OCI-LY7 (cell line): ENCODE results near the gene PLCL2. TPM values are rescaled to one million over a fixed set of nuclear protein-coding genes. Genes with fewer than 3 reads are reported as not detected.

Experiments
- BruUV-seq: library from RNA; stranded (reverse); fragments of 400-500 nt; replicated peaks from 2 replicates; lab custom pipeline; 2021; lab: Mats Ljungman, UMichigan
- CTCF ChIA-PET: fragments of 300-600 bp; sonication (Branson Sonifier 250); formaldehyde crosslinking; loops from one replicate; lab custom pipeline; 2022; ENCODE audit warnings: antibody characterized with exemption; ENCODE audit not compliant: unreplicated experiment; lab: Charles Lee
- POLR2A ChIA-PET: fragments of 300-600 bp; sonication (Branson Sonifier 250); formaldehyde crosslinking; loops from one replicate; lab custom pipeline; 2022; ENCODE audit warnings: antibody characterized with exemption; lab: Charles Lee
- DNase-seq: peaks from one replicate; pipeline ENCODE4 v3.0.0-alpha.2; 2015; ENCODE audit warnings: low spot score
- H2AFZ ChIP-seq: fragments of 200-600 bp; sonication (generic), shearing (Covaris generic); 2 replicates; pipeline ENCODE4 v1.6.1; 2014; ENCODE audit warnings: mild to moderate bottlenecking, antibody characterized with exemption, low read length, moderate library complexity
- H3K27ac ChIP-seq: fragments of 200-600 bp; sonication (generic); 2 replicates; pipeline ENCODE4 v1.5.1; 2014; ENCODE audit warnings: mixed run types, low read depth, mild to moderate bottlenecking, moderate library complexity, low read length, inconsistent platforms; ENCODE audit not compliant: poor library complexity, severe bottlenecking
- H3K36me3 ChIP-seq: fragments of 200-600 bp; sonication (generic); 2 replicates; pipeline ENCODE4 v1.6.1; 2014; ENCODE audit warnings: mild to moderate bottlenecking, antibody characterized with exemption, low read length, moderate library complexity, mixed read lengths; ENCODE audit not compliant: insufficient read depth
- H3K4me1 ChIP-seq: fragments of 200-600 bp; sonication (generic); 2 replicates; pipeline ENCODE4 v1.5.1; 2014; ENCODE audit warnings: mild to moderate bottlenecking, low read length; ENCODE audit not compliant: insufficient read depth, poor library complexity, severe bottlenecking
- H3K4me2 ChIP-seq: fragments of 200-600 bp; sonication (generic); 2 replicates; pipeline ENCODE4 v1.6.1; 2014; ENCODE audit warnings: mild to moderate bottlenecking, low read length
- H3K4me3 ChIP-seq: fragments of 200-600 bp; sonication (generic); 2 replicates; pipeline ENCODE4 v1.5.1; 2014; ENCODE audit warnings: mild to moderate bottlenecking, low read depth, low read length; ENCODE audit not compliant: poor library complexity, severe bottlenecking
- H3K79me2 ChIP-seq: fragments of 200-600 bp; sonication (generic); 2 replicates; pipeline ENCODE4 v1.6.1; 2016; ENCODE audit warnings: low read depth, mild to moderate bottlenecking, low read length, moderate library complexity, mixed read lengths; ENCODE audit not compliant: insufficient read depth
- H3K9me2 ChIP-seq: fragments of 200-600 bp; sonication (generic); 2 replicates; pipeline ENCODE4 v1.6.1; 2016; ENCODE audit warnings: mild to moderate bottlenecking, low read length, mixed read lengths; ENCODE audit not compliant: insufficient read depth
- H3K9me3 ChIP-seq: fragments of 200-600 bp; sonication (generic); 2 replicates; pipeline ENCODE4 v1.6.1; 2014; ENCODE audit warnings: mild to moderate bottlenecking, mixed run types, low read length, mixed read lengths
- H4K20me1 ChIP-seq: fragments of 200-600 bp; sonication (generic); 2 replicates; pipeline ENCODE4 v1.6.1; 2014; ENCODE audit warnings: mild to moderate bottlenecking, antibody characterized with exemption, low read length, moderate library complexity, mixed read lengths; ENCODE audit not compliant: insufficient read depth
- CTCF ChIP-seq: fragments of 200-600 bp; sonication (generic); conservative IDR thresholded peaks from 2 replicates; pipeline ENCODE4 v1.5.1; 2014; ENCODE audit warnings: mild to moderate bottlenecking, antibody characterized with exemption, low read length, moderate library complexity, mixed read lengths
- EZH2phosphoT487 ChIP-seq: fragments of 200-600 bp; sonication (generic); IDR thresholded peaks from 2 replicates; pipeline ENCODE4 v1.6.1; 2018; ENCODE audit warnings: low read depth, borderline replicate concordance, mild to moderate bottlenecking, mixed run types, antibody characterized with exemption, low read length, moderate library complexity, mixed read lengths
- intact Hi-C: fragments of 100-400 bp; cut with micrococcal nuclease; formaldehyde crosslinking; loops from one replicate; pipeline ENCODE4 v1.10.0; 2022; ENCODE audit not compliant: unreplicated experiment
- total RNA-seq, 2 experiments: library from RNA; depleted of rRNA in 1 of 2; stranded (reverse); fragments of >200 nt in 1 of 2; shearing (Covaris generic) in 1 of 2; gene quantifications; 2 replicates each; pipeline ENCODE4 v1.2.3, GENCODE V29; 2014 to 2022

Gene PLCL2
- total RNA-seq, 2 experiments from 2014 or later: 34.1 to 41.6 TPM

GRCh38 chr3:17133632-17134545, 249.1 kb downstream of the PLCL2 start:
- POLR2A ChIA-PET: no interaction called here
- no peaks in the 10 kb centered on the region for H3K9me3 ChIP-seq
- H3K79me2 ChIP-seq: no peaks in the 10 kb centered on the region
- intact Hi-C loops: no loop called here
- no peak overlapping the region for H3K27ac ChIP-seq
- TF ChIP-seq EZH2phosphoT487 (no peak), CTCF (no peak)
- no peak for DNase-seq
- no peak overlapping the region for H3K4me3 ChIP-seq
- H3K4me2 ChIP-seq: no peak overlapping the region
- CTCF ChIA-PET: no interaction called here
- H2AFZ ChIP-seq: no peak overlapping the region
- H3K4me1 ChIP-seq: no peaks in the 10 kb centered on the region
- H4K20me1 ChIP-seq: no peaks in the 10 kb centered on the region
- no peaks in the 10 kb centered on the region for H3K36me3 ChIP-seq
- no TSS peak for BruUV-seq
- H3K9me2 ChIP-seq: no peaks in the 10 kb centered on the region

DNA sequence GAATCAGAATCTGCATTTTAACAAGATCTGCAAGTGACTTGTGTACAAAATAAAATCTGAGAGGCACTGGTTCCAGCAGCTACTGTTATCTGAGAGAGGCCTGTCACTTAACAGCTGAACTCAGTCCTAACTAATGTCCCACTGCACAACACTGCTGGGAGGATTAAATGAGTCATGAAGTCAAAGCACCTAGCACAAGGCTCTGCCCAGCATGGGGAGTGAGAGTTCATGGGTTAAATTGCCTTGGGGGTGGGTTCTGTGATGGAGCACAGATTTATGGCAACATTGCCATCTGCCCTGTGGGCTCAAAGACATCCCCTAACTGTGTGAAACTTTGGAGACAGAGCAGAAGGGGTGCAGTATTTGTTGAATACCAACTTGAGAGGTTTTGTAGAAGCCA, 250.9 kb downstream of the PLCL2 start:
- ChIA-PET CTCF (no interaction called here), POLR2A (interaction anchor here (0.7 kb wide), 1 partner anchor 1239 kb away, joined by 3 read pairs; no protein-coding TSS in a partner anchor)
- Histone ChIP-seq H3K4me1 (peaks cover 5% of the 10 kb centered on the region), H2AFZ (no peak overlapping the region), H3K27ac (no peak overlapping the region), H3K4me3 (no peak overlapping the region), H3K4me2 (no peak overlapping the region), H3K36me3 (no peaks in the 10 kb centered on the region), H3K9me3 (no peaks in the 10 kb centered on the region), H3K9me2 (no peaks in the 10 kb centered on the region), H3K79me2 (no peaks in the 10 kb centered on the region), H4K20me1 (no peaks in the 10 kb centered on the region)
- no TSS peak for BruUV-seq
- no peak for TF ChIP-seq CTCF
- no peak for TF ChIP-seq EZH2phosphoT487
- intact Hi-C loops: no loop called here
- DNase-seq: no peak
